ENCODE measurements around the gene GNL2. TPM values are rescaled to one million over a fixed set of nuclear protein-coding genes. Genes with fewer than 3 reads are reported as not detected.
"Not testable (repeated sequence)": the region's sequence is repeated elsewhere in the genome, so short reads cannot be mapped to it uniquely, and the experiment has no call there.

Gene GNL2
- polyA plus RNA-seq, 1 donor (not counting 4 experiments of a cell fraction or from before 2014, with no cell fraction given), result 81.0 TPM

- no peak for TF ChIP-seq CTCF (optimal IDR thresholded peaks at IDR 0.05 in 1 of 3, IDR thresholded peaks at IDR 0.05 in 1 of 3, conservative IDR thresholded peaks at IDR 0.05 in 1 of 3; ENCODE audit: extremely low read depth in 1 of 3, insufficient read depth in 2 of 3, low read length in 3 of 3)
- TF ChIP-seq EZH2 (IDR thresholded peaks at IDR 0.05; ENCODE audit: low read length), result no peak
- no peaks in the 10 kb centered on the region for H3K27me3 ChIP-seq (ENCODE audit: control insufficient read depth, extremely low read depth, insufficient read depth, low read length)
- H3K36me3 ChIP-seq (ENCODE audit: control insufficient read depth in 2 of 2, extremely low read depth in 1 of 2, insufficient read depth in 2 of 2, low read length in 2 of 2), result peaks cover 22 to 23% of the 10 kb centered on the region in 2 experiments
- no peak overlapping the region for H3K4me2 ChIP-seq (ENCODE audit: control insufficient read depth, extremely low read depth, insufficient read depth, low read depth, low read length)
- FAIRE-seq (no peak), DNase-seq (ENCODE audit: low read depth, low spot score) (no peak)
- no peaks in the 10 kb centered on the region for H4K20me1 ChIP-seq (ENCODE audit: control insufficient read depth, extremely low read depth, insufficient read depth, low read length)
- H3K79me2 ChIP-seq (ENCODE audit: control insufficient read depth, insufficient read depth, low read length), result peaks cover 4% of the 10 kb centered on the region
- dilution Hi-C loops (cut with MboI; ENCODE audit: extremely low pct_ligation_motif_present, low sequenced_read_pairs), result no loop called here
- H3K4me1 ChIP-seq (ENCODE audit: control insufficient read depth, extremely low read depth, insufficient read depth, low read length), result peaks cover 12% of the 10 kb centered on the region
- no peak overlapping the region for H3K9ac ChIP-seq (ENCODE audit: control insufficient read depth, extremely low read depth, insufficient read depth, low read length)
- H3K27ac ChIP-seq (ENCODE audit: control insufficient read depth, insufficient read depth, low read length), result no peak overlapping the region
- H3K9me1 ChIP-seq (ENCODE audit: control insufficient read depth, extremely low read depth, insufficient read depth, low read length), result no peaks in the 10 kb centered on the region
- H3K4me3 ChIP-seq (ENCODE audit: control insufficient read depth in 2 of 3, extremely low read depth in 1 of 3, insufficient read depth in 2 of 3, low read depth in 1 of 3, low read length in 3 of 3), result no peak overlapping the region
- H2AFZ ChIP-seq (ENCODE audit: control insufficient read depth, low read length), result no peak overlapping the region
- no peaks in the 10 kb centered on the region for H3K9me3 ChIP-seq (ENCODE audit: control insufficient read depth, low read depth, low read length)
These were observed 55.5 kb downstream of the GNL2 start for GRCh38 chr1:37540036-37540785.

GRCh38 chr1:37539154-37539553 is 56.6 kb downstream of the GNL2 start:
- H3K27ac ChIP-seq (ENCODE audit: control insufficient read depth, insufficient read depth, low read length); H3K4me3 ChIP-seq (ENCODE audit: control insufficient read depth in 2 of 3, extremely low read depth in 1 of 3, insufficient read depth in 2 of 3, low read depth in 1 of 3, low read length in 3 of 3); H3K4me2 ChIP-seq (ENCODE audit: control insufficient read depth, extremely low read depth, insufficient read depth, low read depth, low read length); H3K9ac ChIP-seq (ENCODE audit: control insufficient read depth, extremely low read depth, insufficient read depth, low read length); DNase-seq (ENCODE audit: low read depth, low spot score); H3K9me3 ChIP-seq (ENCODE audit: control insufficient read depth, low read depth, low read length); H2AFZ ChIP-seq (ENCODE audit: control insufficient read depth, low read length); H3K79me2 ChIP-seq (ENCODE audit: control insufficient read depth, insufficient read depth, low read length); H4K20me1 ChIP-seq (ENCODE audit: control insufficient read depth, extremely low read depth, insufficient read depth, low read length); dilution Hi-C loops (cut with MboI; ENCODE audit: extremely low pct_ligation_motif_present, low sequenced_read_pairs); FAIRE-seq; H3K27me3 ChIP-seq (ENCODE audit: control insufficient read depth, extremely low read depth, insufficient read depth, low read length); H3K9me1 ChIP-seq (ENCODE audit: control insufficient read depth, extremely low read depth, insufficient read depth, low read length): not testable (repeated sequence)
- H3K4me1 ChIP-seq (ENCODE audit: control insufficient read depth, extremely low read depth, insufficient read depth, low read length), result peaks cover 21% of the 10 kb centered on the region
- peaks cover 16 to 23% of the 10 kb centered on the region in 2 experiments for H3K36me3 ChIP-seq (ENCODE audit: control insufficient read depth in 2 of 2, extremely low read depth in 1 of 2, insufficient read depth in 2 of 2, low read length in 2 of 2)
